Mesenchymal stem cell (in vitro differentiated cells and primary cell): ENCODE results near the gene TGFBR3L.
A peak's percentile ranks its signal among the peaks of the same experiment; 100 is the strongest.

Experiments
- DNase-seq: peaks from one replicate; pipeline ENCODE4 v3.0.0-alpha.2; 2013
- H2AFZ ChIP-seq: one replicate; pipeline ENCODE4 v1.6.1; 2013; ENCODE audit warnings: low read depth, mild to moderate bottlenecking, control low read depth, inconsistent platforms, low read length, moderate library complexity
- H2AK5ac ChIP-seq: 2 replicates; pipeline ENCODE4 v1.6.1; 2013; ENCODE audit warnings: low read length, moderate library complexity, mild to moderate bottlenecking, inconsistent platforms; ENCODE audit not compliant: severe bottlenecking
- H2BK120ac ChIP-seq: one replicate; pipeline ENCODE4 v1.6.1; 2013; ENCODE audit warnings: low read depth, mild to moderate bottlenecking, inconsistent platforms, low read length, moderate library complexity
- H2BK12ac ChIP-seq, 2 experiments: one replicate each; pipeline ENCODE4 v1.6.1; 2013; ENCODE audit warnings: inconsistent platforms in 2 of 2, low read length in 2 of 2, mild to moderate bottlenecking in 2 of 2, moderate library complexity in 2 of 2, control low read depth in 1 of 2
- H2BK15ac ChIP-seq: one replicate; pipeline ENCODE4 v1.6.1; 2013; ENCODE audit warnings: mild to moderate bottlenecking, low read depth, inconsistent platforms; ENCODE audit not compliant: poor library complexity, severe bottlenecking
- H2BK5ac ChIP-seq: 2 replicates; pipeline ENCODE4 v1.6.1; 2013; ENCODE audit warnings: low read depth, mild to moderate bottlenecking, low read length, control low read depth, inconsistent platforms; ENCODE audit not compliant: poor library complexity, severe bottlenecking
- H3K14ac ChIP-seq, 2 experiments: one replicate each; pipeline ENCODE4 v1.6.1; 2013; ENCODE audit warnings: inconsistent platforms in 2 of 2, low read length in 2 of 2, control low read depth in 1 of 2, mild to moderate bottlenecking in 1 of 2, moderate library complexity in 1 of 2
- H3K18ac ChIP-seq, 2 experiments: one replicate each; pipeline ENCODE4 v1.6.1; 2013; ENCODE audit warnings: inconsistent platforms in 2 of 2, low read length in 2 of 2, control low read depth in 1 of 2, low read depth in 1 of 2, mild to moderate bottlenecking in 1 of 2
- H3K23ac ChIP-seq, 2 experiments: one replicate each; pipeline ENCODE4 v1.6.1; 2013; ENCODE audit warnings: inconsistent platforms in 2 of 2, low read length in 2 of 2, mild to moderate bottlenecking in 2 of 2, moderate library complexity in 2 of 2, control low read depth in 1 of 2
- H3K27ac ChIP-seq: 2 replicates; pipeline ENCODE4 v1.5.1; 2013; ENCODE audit warnings: mild to moderate bottlenecking, moderate library complexity, low read length, control low read depth, inconsistent platforms; ENCODE audit not compliant: poor library complexity, severe bottlenecking
- H3K27me3 ChIP-seq, 2 experiments: 2 replicates each; pipeline versions ENCODE4 v1.6.1 to v1.7.0; 2013; ENCODE audit warnings: low read length in 2 of 2, mild to moderate bottlenecking in 2 of 2, moderate library complexity in 2 of 2, control low read depth in 1 of 2, inconsistent platforms in 1 of 2; ENCODE audit not compliant: control insufficient read depth in 1 of 2, insufficient read depth in 1 of 2
- H3K36me3 ChIP-seq, 2 experiments: 2 replicates each; pipeline versions ENCODE4 v1.6.1 to v1.7.0; 2013; ENCODE audit warnings: low read length in 2 of 2, control low read depth in 1 of 2, inconsistent platforms in 1 of 2, low read depth in 1 of 2, mild to moderate bottlenecking in 1 of 2; ENCODE audit not compliant: insufficient read depth in 2 of 2, control insufficient read depth in 1 of 2
- H3K4ac ChIP-seq, 2 experiments: one replicate each; pipeline ENCODE4 v1.6.1; 2013; ENCODE audit warnings: inconsistent platforms in 2 of 2, low read length in 2 of 2, mild to moderate bottlenecking in 2 of 2, moderate library complexity in 2 of 2, control low read depth in 1 of 2, low read depth in 1 of 2
- H3K4me1 ChIP-seq: 2 replicates; pipeline ENCODE4 v1.6.1; 2013; ENCODE audit warnings: low read depth, low read length, control low read depth; ENCODE audit not compliant: control insufficient read depth, insufficient read depth
- H3K4me2 ChIP-seq: 2 replicates; pipeline ENCODE4 v1.6.1; 2013; ENCODE audit warnings: low read length, mild to moderate bottlenecking, inconsistent platforms; ENCODE audit not compliant: poor library complexity, severe bottlenecking
- H3K4me3 ChIP-seq, 2 experiments: 2 replicates each; pipeline versions ENCODE4 v1.5.1 to v1.7.0; 2013; ENCODE audit warnings: low read length in 2 of 2, mild to moderate bottlenecking in 2 of 2, control low read depth in 1 of 2, low read depth in 1 of 2; ENCODE audit not compliant: insufficient read depth in 1 of 2
- H3K79me1 ChIP-seq: replicated peaks from 2 replicates; pipeline ENCODE4 v1.6.1; 2013; ENCODE audit warnings: mild to moderate bottlenecking, control low read depth, low read length, inconsistent platforms; ENCODE audit not compliant: poor library complexity, severe bottlenecking
- H3K9ac ChIP-seq: 2 replicates; pipeline ENCODE4 v1.7.0; 2013; ENCODE audit warnings: mild to moderate bottlenecking, low read length, moderate library complexity
- H3K9me3 ChIP-seq: 2 replicates; pipeline ENCODE4 v1.7.0; 2013; ENCODE audit warnings: mild to moderate bottlenecking, low read length; ENCODE audit not compliant: control insufficient read depth
- H4K8ac ChIP-seq: one replicate; pipeline ENCODE4 v1.6.1; 2013; ENCODE audit warnings: inconsistent platforms, mild to moderate bottlenecking, low read length, moderate library complexity
- H4K91ac ChIP-seq: one replicate; pipeline ENCODE4 v1.6.1; 2013; ENCODE audit warnings: mild to moderate bottlenecking, low read length, inconsistent platforms
- WGBS: methylation state at CpG from one replicate; pipeline ENCODE4 v1.1.7; 2013; ENCODE audit warnings: mixed read lengths; 5-methylcytosine and 5-hydroxymethylcytosine counted together

TGFBR3L gene

GRCh38 chr19:7920519-7921301 is 6.1 kb downstream of the TGFBR3L start:
- H3K4me1 ChIP-seq = peaks cover 53% of the 10 kb centered on the region
- H4K8ac ChIP-seq = no peak overlapping the region
- H2AFZ ChIP-seq = peak overlapping the region; percentile 96
- H4K91ac ChIP-seq = no peak overlapping the region
- H2BK12ac ChIP-seq = no peak overlapping the region
- peak overlapping the region; percentile 26 to 80 for H3K18ac ChIP-seq
- H3K79me1 ChIP-seq = peaks cover 9% of the 10 kb centered on the region
- peak overlapping the region in 1 of 2 experiments; percentile 91 for H3K4ac ChIP-seq
- DNase-seq = peak; percentile 94
- no peak overlapping the region for H3K23ac ChIP-seq
- peak overlapping the region; percentile 77 for H3K4me2 ChIP-seq
- peak overlapping the region; percentile 85 for H2BK15ac ChIP-seq
- peaks cover 9 to 20% of the 10 kb centered on the region in 2 experiments for H3K27me3 ChIP-seq
- WGBS = 7% methylated on average over 53 of the region's 62 CpGs
- H3K4me3 ChIP-seq = peak overlapping the region; percentile 81 to 94
- H3K9ac ChIP-seq = peak overlapping the region; percentile 84
- H2BK5ac ChIP-seq = peak overlapping the region; percentile 54
- H3K27ac ChIP-seq = peak overlapping the region; percentile 30
- peak overlapping the region in 1 of 2 experiments; percentile 79 for H3K14ac ChIP-seq
- no peaks in the 10 kb centered on the region for H3K9me3 ChIP-seq
- no peak overlapping the region for H2AK5ac ChIP-seq
- H3K36me3 ChIP-seq = peaks cover 18 to 34% of the 10 kb centered on the region in 2 experiments
- H2BK120ac ChIP-seq = no peak overlapping the region

GRCh38 chr19:7921302-7921966 is 6.8 kb downstream of the TGFBR3L start:
- 87% methylated on average over 15 of the region's 17 CpGs for WGBS
- Histone ChIP-seq H2BK120ac (no peak overlapping the region), H3K9me3 (no peaks in the 10 kb centered on the region), H2BK5ac (no peak overlapping the region), H2AK5ac (no peak overlapping the region), H3K23ac (no peak overlapping the region), H2BK15ac (no peak overlapping the region), H2AFZ (no peak overlapping the region), H4K91ac (no peak overlapping the region), H2BK12ac (no peak overlapping the region), H3K14ac (no peak overlapping the region), H3K18ac (peak overlapping the region in 1 of 2 experiments; percentile 80), H3K79me1 (peaks cover 9% of the 10 kb centered on the region), H3K4me2 (peak overlapping the region; percentile 77), H3K27ac (no peak overlapping the region), H3K4me1 (peaks cover 50% of the 10 kb centered on the region), H3K4ac (no peak overlapping the region), H3K9ac (peak overlapping the region; percentile 84), H3K36me3 (peaks cover 18 to 34% of the 10 kb centered on the region in 2 experiments), H3K4me3 (peak overlapping the region in 1 of 2 experiments; percentile 83), H3K27me3 (peaks cover 4 to 16% of the 10 kb centered on the region in 2 experiments), H4K8ac (no peak overlapping the region)
- no peak for DNase-seq

DNA sequence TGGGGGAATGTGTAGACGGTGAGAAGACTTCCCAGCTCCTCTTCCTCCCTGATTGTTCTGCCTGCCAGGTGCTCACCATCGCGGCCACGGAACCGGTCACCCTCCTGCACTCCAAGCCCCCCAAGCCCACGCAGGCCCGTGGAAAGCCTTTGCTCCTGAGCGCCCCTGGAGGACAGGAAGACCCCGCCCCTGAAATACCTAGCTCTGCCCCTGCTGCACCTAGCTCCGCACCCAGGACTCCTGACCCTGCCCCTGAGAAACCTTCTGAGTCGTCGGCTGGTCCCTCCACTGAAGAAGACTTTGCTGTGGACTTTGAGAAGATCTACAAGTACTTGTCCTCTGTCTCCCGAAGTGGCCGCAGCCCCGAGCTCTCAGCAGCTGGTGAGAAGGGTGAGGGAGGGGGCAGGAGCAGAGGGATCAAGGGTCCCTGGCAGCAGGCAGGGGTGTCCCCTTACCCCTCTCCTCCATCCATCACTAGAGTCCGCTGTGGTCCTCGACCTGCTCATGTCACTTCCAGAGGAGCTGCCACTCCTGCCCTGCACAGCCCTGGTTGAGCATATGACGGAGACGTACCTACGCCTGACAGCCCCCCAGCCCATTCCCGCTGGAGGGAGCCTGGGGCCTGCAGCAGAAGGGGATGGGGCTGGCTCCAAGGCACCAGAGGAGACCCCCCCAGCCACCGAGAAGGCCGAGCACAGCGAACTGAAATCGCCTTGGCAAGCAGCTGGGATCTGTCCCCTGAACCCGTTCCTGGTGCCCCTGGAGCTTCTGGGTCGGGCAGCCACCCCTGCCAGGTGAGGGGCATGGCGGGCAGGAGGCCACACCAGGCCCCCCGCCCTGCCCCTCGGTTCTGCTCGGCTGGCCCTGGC is 7.6 kb downstream of the TGFBR3L start:
- no peak overlapping the region for H3K18ac ChIP-seq
- H2BK120ac ChIP-seq = no peak overlapping the region
- H3K4me1 ChIP-seq = peaks cover 52% of the 10 kb centered on the region
- H3K4ac ChIP-seq = no peak overlapping the region
- no peak overlapping the region for H3K27ac ChIP-seq
- H3K23ac ChIP-seq = no peak overlapping the region
- H2BK15ac ChIP-seq = no peak overlapping the region
- no peak overlapping the region for H2AK5ac ChIP-seq
- H4K8ac ChIP-seq = no peak overlapping the region
- peaks cover 18 to 40% of the 10 kb centered on the region in 2 experiments for H3K36me3 ChIP-seq
- H3K9ac ChIP-seq = peak overlapping the region; percentile 84
- no peak overlapping the region for H4K91ac ChIP-seq
- H3K4me2 ChIP-seq = no peak overlapping the region
- no peak for DNase-seq
- H2BK12ac ChIP-seq = no peak overlapping the region
- peak overlapping the region in 1 of 2 experiments; percentile 83 for H3K4me3 ChIP-seq
- peaks cover under 1 to 12% of the 10 kb centered on the region in 2 experiments for H3K27me3 ChIP-seq
- no peak overlapping the region for H3K14ac ChIP-seq
- H2BK5ac ChIP-seq = no peak overlapping the region
- 96% methylated on average over 27 of the region's 31 CpGs for WGBS
- H3K9me3 ChIP-seq = no peaks in the 10 kb centered on the region
- no peak overlapping the region for H2AFZ ChIP-seq
- peaks cover 11% of the 10 kb centered on the region for H3K79me1 ChIP-seq
